AG20443 (cell line): ENCODE data around the gene FARP1.
"Not testable (repeated sequence)": the region's sequence is repeated elsewhere in the genome, so short reads cannot be mapped to it uniquely, and the experiment has no call there.

Experiments
- DNase-seq: peaks from one replicate; pipeline ENCODE4 v3.0.0; 2012; ENCODE audit warnings: low spot score, mixed read lengths

The FARP1 gene

DNA sequence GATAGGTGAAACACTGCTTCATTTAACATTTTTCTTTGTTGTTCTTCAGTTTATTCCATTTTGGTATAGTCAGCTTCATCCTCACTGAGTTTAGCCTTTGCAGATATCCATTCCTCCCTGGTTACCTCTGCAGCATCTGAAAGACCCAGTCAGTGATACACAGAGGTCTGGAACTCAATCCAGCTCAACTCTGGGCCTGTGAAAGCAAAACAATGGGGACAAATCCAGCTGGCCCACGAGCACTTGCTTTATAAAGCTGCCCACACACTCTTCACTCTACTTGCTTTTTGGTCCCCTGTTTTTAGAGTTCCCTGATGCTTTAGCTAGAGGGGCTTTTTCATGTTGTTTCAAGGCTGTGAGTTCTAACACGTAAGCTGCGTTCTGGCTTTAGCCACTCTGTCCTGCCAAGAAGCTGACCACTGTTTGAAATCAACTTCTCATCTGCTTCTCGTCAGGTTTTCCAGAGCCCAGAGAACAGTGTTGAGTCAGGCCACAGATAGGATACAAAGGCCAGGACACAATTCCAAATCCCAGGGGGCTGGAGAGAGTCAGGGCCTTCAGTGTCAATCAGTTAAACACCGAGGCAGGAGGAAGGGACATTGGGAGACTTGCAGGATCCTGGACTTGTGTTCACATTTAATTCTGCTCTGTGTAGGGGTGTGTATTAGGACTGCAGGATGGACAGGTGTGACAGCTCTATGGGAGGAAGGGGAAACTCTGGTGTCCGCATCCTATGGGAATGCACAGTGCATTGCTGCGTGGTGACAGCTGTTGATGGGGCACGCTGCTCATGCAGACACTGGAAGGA lies 117.7 kb downstream of the FARP1 start:
- no peak for DNase-seq

DNA sequence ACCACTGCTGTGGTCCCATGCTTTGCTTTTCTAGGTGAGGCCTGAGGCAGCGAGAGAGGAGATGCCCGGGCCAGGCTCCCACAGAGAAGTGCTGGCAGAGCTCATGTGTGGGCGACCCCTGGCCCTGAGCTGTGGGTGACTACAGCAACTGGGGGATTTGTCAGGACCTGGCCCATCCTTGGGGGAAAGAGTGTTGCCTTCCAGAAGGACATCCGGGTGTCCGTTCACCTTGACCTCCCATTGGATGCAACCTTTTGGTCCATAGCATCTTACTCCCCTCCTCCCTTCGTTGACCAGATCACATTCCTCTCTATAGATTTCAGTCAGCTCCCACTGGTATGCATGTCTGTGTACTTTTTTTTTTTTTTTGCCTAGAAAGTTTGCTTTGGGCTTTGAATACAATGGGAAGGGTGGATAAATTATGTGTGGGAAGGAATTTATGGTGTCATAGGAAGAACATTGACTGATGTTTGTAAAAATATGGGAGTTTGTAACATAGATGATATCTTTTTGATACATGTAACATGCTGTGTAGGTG lies 118.3 kb downstream of the FARP1 start:
- DNase-seq = no peak

DNA sequence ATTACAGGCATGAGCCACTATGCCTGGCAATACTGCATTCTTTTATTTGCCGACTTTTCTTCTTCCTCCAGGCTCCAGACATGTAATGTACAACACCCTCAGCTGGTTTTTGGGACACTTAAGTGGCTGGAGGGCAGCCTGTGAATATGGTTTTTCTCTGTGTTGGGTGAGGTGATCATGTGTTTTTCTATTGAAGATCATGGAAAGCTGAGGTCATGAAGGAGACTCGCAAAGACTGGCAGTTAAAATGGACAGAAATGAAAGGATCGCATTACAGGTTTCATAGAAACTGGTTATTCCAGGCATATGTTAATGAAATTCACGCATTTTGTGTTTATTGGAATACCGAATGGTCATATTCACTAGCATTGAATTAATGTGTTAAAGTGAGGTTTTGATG lies 119.4 kb downstream of the FARP1 start:
- no peak for DNase-seq

DNA sequence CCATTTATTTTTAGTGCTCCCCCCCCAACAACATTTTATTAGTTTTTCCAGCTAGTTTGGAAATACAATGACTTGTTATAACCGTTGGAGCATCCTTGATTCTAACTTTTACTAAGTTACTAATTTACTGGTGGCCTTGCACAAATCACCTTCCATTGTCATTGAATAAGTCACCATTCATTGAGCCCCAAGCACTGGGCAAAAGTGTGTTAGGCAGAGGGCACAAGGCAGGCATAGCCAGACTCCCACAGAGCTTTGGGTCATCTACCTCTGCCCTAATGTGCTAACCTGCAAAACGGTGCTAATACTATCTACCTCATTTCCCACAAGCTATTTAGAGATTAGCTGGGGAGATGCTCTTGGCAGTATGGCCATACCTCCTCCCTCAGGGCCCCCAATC lies 120.9 kb downstream of the FARP1 start:
- DNase-seq = no peak

DNA sequence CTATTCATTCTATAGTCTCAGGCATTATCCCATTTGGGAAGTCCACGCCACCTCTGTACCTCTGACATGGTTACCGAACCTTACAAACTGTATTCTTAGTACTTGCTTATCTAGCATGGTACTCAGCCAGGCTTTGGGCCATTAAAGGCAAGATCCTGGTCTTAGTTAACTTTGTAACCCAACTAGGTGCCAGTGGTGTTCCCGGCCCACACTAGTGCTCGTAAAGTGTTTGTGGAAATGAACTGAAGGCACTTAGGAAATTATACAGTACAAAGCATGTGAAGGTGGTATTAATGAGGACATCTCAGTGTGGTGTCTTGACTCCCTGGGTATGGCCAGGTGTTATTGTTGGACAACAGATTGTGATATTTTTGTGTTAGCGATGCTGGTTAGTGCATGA lies 122.0 kb downstream of the FARP1 start:
- no peak for DNase-seq

DNA sequence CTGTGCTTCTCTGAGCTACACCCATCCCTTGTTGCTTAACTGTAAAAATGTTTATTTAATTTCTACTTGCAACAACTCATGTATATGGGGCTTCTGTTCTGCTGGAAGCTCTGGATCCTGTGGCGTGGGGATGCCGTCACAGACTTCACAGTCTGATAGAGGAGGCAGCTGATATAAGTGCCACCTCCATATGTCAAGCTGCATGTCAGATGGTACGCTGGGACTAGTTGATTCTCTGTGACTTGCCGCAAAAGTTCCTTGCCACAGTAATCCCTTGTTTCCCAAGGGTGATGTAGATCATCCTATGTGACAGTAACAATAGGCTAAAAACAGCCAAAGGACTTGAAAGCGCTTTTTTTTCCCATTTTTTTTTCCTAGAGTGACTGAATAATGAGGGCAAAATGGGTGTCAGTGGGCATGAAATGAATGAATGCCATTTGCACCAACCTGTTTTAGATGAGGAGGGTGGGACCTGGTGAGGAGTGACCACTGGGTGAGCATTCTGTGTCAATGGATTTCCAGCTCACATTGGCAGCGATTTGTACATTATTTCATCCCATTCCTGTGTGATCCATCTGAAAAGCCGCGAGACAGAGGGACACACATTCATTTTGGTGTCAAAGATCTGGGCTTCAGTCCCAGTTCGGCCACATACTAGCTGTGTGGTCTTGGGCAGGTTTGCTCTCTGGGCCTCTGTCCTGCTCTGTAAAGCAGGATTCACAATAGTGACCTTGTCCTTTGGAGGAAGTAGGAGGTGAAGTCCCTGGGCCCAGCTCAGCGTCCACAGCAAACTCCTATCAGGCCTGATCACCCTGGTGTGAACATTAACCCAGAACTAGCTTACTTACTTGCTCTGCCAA lies 123.0 kb downstream of the FARP1 start:
- peak; percentile 41 for DNase-seq

DNA sequence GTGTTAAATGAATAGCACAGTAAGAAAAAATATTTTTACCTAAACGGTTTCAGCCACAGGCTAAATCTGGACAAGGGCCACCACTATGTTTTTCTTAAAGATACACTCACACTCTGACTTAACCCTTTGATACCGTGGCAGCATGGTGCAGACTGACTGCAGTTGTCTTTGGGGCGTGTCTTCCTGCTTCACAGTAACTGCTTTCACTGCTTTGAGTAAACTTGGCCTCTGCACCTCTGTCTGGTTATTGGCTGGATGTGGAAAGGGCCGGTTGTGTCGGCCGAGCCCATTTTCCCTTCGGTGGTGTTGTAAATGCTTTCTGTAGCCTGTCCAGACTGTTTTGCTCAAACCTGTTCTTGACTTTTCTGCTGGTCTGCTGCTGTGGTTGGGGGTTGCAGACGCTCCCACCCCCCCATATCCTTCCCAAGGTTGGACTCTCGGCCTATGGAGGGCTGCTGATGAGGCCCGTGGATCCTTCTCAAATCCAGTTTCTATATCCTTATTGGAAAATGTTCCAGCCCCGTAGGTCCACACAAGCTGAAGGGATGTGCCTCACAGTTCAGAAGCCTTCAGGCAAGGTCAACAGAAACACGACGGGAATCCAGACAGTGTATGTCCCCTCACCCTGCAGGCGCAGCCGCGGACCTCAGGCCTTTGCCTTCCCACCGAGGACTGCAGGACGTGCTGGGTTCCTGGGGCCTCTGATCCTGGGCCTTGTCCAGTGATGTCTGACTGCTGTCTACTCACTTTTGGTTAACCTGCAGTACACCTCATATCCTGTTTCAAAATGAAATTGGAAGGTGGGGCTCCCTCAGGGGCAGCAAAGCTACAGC lies 124.4 kb downstream of the FARP1 start:
- peak; percentile 49 for DNase-seq

DNA sequence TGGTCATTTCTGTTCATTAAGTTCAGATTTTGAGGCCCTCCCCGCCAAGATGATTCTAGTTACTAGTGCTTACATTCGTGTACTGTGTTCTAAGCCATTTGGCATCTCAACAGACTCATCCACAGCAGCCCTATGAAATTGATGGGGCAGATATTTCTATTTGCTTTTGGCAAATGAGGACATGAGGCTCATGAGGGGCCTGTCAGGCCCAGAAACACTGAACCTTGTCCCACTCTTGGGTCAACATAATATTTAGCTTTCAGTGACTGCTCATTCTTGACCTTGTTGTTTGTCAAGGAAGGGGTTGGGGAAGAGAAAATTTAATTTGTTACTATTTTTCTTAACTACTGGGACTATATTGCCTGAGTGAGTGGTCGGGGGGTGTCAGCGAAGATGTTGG lies 126.5 kb downstream of the FARP1 start:
- DNase-seq = no peak

DNA sequence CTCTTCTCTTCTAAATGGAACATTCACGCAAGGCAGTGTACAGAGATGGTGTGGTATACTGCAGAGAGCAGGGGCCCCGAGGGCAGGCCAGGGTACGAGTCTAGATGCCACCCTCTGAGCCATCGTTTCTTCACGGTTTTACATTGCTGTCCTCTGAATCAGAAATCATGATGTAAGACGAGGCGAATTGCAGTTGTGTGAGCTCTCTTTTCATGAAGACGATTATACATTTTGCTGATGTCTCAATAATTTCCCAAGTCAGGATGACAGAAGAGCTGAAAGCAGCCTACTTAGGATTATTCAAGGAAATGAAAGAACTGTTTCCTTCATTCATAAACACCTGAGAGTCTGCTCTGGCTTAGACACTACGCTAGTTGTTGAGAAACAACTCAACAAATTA lies 127.9 kb downstream of the FARP1 start:
- no peak for DNase-seq

DNA sequence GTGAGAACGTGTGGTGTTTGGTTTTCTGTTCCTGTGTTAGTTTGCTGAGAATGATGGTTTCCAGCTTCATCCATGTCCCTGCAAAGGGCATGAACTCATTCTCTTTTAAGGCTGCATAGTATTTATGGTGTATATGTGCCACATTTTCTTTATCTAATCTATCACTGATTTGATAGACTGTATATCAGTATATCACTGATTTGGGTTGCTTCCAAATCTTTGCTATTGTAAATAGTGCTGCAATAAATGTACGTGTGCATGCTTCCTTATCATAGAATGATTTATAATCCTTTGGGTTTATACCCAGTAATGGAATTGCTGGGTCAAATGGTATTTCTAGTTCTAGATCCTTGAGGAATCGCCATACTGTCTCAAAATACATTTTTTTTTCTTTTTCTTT lies 128.8 kb downstream of the FARP1 start:
- not testable (repeated sequence) for DNase-seq

DNA sequence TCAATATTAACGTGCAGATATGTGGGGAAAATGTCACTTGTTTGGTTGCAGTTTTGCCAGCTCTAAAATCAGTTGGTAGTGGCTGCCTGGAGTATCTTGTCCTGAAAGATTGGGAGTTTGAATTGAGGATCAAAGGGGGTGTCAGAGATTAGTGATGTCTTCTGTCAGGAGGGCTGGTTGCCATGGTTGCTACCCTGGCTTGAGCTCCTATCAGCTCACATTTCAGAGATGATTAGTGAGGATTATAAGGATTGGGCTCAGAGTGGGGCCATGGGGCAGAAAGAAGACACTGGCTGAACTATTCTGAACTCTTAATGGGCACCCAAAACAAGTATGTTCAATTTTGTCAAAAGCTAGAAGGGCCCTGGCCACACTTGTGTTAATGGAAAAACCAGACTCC lies 129.7 kb downstream of the FARP1 start:
- no peak for DNase-seq

DNA sequence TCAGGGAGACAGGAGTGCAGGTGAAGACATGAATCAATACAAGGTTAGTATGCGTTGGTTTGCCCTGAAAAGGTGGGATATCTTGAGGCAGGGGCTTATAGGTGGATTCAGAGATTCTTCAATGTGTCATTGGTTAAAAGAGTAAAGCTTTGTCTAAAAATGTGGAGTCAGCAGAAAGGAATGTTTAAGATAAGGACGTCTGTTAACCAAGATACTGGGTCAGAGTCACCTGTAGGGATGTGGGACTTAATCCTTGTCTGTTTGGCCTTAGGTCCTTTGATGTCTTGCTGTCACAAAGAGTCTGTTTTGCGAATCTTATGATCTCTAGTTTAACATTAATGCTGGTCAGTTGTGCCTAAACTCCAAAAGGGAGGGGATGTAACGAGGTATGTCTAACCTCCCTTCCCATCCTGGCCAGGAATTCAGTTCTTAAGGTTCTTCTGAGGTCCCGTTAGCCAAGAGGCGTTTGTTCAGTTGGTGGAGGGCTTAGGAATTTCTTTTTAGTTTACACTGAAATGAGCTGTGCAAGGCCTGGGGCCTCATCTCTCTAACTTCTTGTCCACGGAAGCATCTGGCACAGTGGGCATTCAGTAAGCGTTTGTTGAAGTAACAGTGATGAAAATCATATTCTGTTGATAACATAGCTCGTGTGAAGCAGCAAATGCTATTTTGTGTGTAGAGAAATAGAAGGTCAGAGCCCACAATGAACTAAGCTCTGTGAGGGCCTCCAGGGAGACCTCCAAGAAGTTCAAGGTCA lies 130.4 kb downstream of the FARP1 start:
- no peak for DNase-seq

DNA sequence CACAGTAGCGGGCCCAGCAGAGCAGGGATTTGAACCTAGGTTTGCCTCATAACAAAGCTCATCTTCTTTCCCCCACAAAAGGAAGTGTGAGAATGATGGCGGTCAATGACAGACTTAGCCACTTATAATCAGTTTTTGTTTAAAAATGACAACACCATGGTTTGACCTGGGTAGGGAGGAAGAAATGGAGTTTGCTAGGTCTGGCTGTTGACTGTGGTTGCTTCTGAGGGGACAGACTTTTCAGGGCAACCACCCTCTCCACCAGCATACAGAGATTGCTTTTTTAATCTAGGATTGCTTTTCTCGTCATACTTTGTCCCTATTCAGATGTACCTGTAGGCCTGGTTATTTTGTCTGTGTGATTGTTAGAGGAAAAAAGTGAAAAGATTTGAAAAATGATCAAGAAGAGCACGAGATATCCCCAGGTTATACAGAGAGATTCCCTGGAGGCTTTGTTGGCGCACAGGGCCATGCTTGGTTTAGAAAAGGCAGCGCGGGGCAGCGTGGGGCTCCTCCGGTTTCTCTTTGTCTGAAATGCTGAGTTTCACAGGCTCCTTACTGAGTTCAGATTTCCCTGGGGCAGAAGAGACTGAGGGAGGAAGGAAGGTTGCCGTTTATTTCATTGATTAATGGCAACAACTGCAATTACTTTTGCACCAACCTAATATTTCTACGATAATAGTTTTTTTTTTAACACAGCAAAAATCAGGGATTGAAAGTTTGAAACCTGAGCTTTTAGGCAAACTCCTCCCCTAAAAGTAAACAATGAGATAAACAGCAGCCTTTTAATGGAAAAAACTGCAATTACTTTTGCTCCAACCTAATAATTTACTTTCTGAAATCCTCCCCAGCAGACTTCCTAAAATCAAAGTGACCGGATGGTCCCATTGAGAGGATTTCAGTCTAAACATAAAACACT lies 131.2 kb downstream of the FARP1 start:
- DNase-seq = no peak

DNA sequence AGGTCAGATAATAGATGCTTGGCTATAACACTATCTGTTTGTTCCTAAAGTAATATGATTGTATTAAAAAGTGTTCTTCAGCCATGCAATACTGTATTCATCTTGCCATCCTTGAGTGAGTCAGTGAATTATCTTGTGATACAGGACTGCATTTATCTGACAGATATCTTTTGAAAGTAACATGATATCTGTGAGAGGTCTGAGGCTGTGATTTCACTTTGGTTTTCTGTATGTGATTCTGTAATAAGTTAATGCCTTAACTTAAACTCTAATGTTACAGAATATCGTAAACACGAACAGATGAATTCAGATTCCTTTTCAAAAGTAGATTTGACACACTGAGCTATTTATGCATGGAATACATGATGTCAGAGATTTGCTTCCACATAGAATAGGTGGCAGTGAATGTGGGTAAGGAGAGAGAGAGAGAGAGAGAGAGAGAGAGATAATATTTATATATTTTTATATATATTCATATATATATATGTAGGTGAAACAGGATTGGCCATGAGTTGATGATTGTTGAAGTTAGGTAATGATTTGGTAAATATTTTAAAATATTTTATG lies 132.1 kb downstream of the FARP1 start:
- DNase-seq = no peak

DNA sequence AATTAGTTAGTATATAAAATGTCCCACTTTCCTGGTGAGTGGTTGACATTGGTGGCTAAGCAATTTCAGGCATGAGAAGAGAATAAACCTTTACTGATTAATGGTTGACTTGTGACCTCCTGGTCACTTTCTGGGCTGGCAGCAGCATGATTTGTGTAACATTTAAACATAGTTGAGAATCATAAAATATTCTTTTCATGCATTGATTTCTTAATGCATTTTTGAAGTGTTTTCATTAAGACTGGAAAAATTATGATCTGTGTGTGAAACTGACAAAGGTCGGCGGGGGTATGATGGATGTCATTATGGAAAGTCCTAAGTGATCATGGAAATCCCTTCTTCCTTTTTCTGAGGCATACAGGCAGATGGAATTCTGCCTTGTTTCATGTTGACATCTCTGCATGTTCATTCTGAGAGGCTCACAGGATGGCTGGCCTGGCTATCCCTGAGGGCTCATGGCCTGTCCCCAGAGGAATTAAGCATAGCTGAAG lies 132.8 kb downstream of the FARP1 start:
- DNase-seq = peak; percentile 26

DNA sequence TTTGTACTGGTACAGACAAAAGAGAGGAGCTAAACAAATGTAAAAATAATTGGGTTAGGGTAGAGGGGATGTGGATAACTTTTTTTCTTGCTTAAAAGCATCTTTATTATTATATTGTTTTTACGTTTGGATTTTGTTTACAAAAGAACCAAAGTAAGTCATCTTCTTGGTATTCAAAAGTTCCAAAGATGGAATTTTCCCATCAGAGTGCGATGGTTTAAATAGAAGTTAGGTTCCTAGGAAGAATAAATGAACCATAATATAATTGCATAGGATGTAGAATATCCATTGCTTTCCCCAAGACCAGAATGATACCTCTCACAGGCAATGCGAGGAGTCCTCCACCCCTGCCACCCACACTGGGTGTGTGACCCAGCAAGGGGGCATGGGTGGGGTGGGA lies 133.6 kb downstream of the FARP1 start:
- DNase-seq = no peak

DNA sequence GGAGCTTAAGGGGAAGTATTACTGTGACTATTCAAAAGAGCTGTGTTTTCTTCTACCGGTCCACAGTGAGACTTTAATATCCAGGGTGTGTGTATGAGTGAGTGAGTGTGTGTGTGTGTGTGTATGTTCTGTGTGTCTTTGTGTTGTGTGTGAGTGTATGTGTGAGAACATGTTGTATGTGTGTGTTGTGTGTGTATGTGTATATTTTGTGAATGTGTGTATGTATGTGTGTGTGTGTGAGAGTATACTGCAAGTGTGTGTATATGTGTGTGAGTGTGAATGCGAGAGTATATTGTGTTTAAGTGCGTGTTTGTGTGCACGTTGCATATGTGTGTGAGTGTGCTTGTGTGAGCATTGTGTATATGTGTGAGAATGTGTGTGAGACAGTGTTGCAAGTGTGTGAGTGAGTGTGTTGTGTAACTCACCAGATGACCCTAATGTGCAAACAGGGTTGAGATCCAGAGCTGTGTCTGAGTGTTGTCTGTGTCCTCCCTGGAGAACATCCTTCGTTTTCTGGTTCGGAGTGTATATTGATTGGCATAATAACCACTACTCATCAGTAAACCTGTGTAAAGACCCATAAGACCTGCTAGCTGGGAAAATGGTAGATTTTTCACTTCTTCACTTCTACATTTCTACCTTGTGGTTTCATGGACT lies 135.3 kb downstream of the FARP1 start:
- DNase-seq = no peak

DNA sequence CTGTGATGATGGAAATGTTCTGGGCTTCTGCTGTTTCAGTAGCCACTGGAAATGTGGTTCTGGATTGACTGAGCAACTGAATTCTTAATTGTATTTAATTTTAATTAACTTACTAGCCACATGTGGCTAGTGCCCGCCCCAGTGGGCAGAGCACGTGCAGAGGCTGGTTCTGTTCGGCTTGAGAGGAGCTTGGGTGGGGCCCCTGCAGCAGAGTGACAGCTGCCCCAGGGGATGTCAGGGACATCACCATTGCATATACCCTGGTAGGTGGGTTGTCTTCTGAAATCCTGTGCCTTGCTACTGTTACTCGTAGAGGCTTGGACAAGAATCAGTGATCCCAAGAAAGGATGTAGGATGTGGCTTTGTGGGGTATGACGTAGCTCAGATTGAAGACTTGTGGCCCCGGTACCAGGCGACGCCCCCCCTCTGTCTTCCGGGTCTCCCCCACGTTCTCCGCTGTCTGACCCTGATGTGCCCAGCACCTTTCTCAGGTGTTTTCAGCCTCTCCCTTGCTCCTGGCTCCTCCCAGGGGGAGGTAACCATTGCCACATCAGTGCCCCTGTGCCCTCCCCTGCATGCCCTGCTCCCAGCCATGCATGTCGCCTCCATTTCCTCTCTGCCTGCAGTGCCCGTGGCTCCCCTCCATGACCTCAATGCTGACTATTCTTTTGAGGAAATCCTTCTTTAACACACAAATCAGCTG lies 136.7 kb downstream of the FARP1 start:
- DNase-seq = no peak

DNA sequence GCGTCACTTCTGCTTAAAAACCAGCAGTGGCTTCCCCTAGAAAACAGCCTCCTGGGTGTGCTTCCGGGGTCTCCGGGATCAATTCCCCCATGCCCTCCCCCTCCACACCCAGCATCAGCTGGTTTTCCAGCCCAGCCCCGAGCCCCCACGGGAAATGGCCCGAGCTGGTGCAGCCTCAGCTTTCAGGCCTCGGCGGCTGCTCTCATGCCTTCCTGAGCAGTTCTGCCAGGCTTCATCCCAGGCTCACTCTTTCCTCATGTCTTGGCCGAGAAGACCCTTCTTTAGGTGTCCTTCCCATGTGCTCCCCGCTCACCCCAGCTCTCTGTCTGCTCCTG lies 137.2 kb downstream of the FARP1 start:
- no peak for DNase-seq
